Osteocyte (in vitro differentiated cells): ENCODE data around the gene CDK13. TPM values are rescaled to one million over a fixed set of nuclear protein-coding genes. Genes with fewer than 3 reads are reported as not detected.
"Not testable (repeated sequence)": the region's sequence is repeated elsewhere in the genome, so short reads cannot be mapped to it uniquely, and the experiment has no call there.

Source experiments
- DNase-seq: peaks from one replicate; pipeline ENCODE4 v3.0.0; 2021; ENCODE audit warnings: mixed read lengths; ENCODE audit not compliant: unreplicated experiment; ENCODE audit errors: extremely low spot score
- H3K27ac Mint-ChIP-seq: one replicate; pipeline ENCODE4 v1.8.0; 2021; ENCODE audit warnings: mild to moderate bottlenecking, mixed read lengths; ENCODE audit not compliant: unreplicated experiment
- H3K27me3 Mint-ChIP-seq: one replicate; pipeline ENCODE4 v1.8.0; 2021; ENCODE audit warnings: mixed read lengths; ENCODE audit not compliant: unreplicated experiment
- H3K36me3 Mint-ChIP-seq: one replicate; pipeline ENCODE4 v1.8.0; 2021; ENCODE audit warnings: mixed read lengths; ENCODE audit not compliant: unreplicated experiment
- H3K4me1 Mint-ChIP-seq: one replicate; pipeline ENCODE4 v1.8.0; 2021; ENCODE audit warnings: mixed read lengths; ENCODE audit not compliant: unreplicated experiment
- H3K4me3 Mint-ChIP-seq: one replicate; pipeline ENCODE4 v1.8.0; 2021; ENCODE audit warnings: mild to moderate bottlenecking, moderate library complexity, mixed read lengths; ENCODE audit not compliant: unreplicated experiment
- H3K9me3 Mint-ChIP-seq: one replicate; pipeline ENCODE4 v1.8.0; 2021; ENCODE audit warnings: mixed read lengths; ENCODE audit not compliant: unreplicated experiment
- total RNA-seq: library from RNA; stranded (reverse); gene quantifications from 2 replicates; pipeline ENCODE4 v1.2.1, GENCODE V29; 2021
- TF ChIP-seq, protein P1 (sequence below): fragments of 200-600 bp; sonication (generic); IDR thresholded peaks from 2 replicates; pipeline ENCODE4 v1.5.0; 2021; ENCODE audit warnings: antibody characterized with exemption, mild to moderate bottlenecking, moderate library complexity

CDK13 gene
- total RNA-seq, 1 donor from 2014 or later: 60.6 TPM

- DNase-seq: no peak
- H3K4me3 Mint-ChIP-seq: no peak overlapping the region
- no peaks in the 10 kb centered on the region for H3K27me3 Mint-ChIP-seq
- peaks cover 14% of the 10 kb centered on the region for H3K36me3 Mint-ChIP-seq
- H3K27ac Mint-ChIP-seq: no peak overlapping the region
- peaks cover 3% of the 10 kb centered on the region for H3K4me1 Mint-ChIP-seq
- TF ChIP-seq, protein P1, sequence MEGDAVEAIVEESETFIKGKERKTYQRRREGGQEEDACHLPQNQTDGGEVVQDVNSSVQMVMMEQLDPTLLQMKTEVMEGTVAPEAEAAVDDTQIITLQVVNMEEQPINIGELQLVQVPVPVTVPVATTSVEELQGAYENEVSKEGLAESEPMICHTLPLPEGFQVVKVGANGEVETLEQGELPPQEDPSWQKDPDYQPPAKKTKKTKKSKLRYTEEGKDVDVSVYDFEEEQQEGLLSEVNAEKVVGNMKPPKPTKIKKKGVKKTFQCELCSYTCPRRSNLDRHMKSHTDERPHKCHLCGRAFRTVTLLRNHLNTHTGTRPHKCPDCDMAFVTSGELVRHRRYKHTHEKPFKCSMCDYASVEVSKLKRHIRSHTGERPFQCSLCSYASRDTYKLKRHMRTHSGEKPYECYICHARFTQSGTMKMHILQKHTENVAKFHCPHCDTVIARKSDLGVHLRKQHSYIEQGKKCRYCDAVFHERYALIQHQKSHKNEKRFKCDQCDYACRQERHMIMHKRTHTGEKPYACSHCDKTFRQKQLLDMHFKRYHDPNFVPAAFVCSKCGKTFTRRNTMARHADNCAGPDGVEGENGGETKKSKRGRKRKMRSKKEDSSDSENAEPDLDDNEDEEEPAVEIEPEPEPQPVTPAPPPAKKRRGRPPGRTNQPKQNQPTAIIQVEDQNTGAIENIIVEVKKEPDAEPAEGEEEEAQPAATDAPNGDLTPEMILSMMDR: no peak
- H3K9me3 Mint-ChIP-seq: no peaks in the 10 kb centered on the region
Measured at GRCh38 chr7:40099837-40100236, 149.8 kb downstream of the CDK13 start.

GRCh38 chr7:40101201-40101600, 151.1 kb downstream of the CDK13 start:
- Mint-ChIP-seq H3K36me3 (peaks cover 7% of the 10 kb centered on the region), H3K4me1 (peaks cover 3% of the 10 kb centered on the region), H3K9me3 (no peaks in the 10 kb centered on the region), H3K27me3 (no peaks in the 10 kb centered on the region), H3K27ac (peak overlapping the region; percentile 58), H3K4me3 (no peak overlapping the region)
- DNase-seq: no peak
- TF ChIP-seq, protein P1: no peak

GRCh38 chr7:40102897-40103296, 152.8 kb downstream of the CDK13 start:
- no peak overlapping the region for H3K4me3 Mint-ChIP-seq
- H3K27ac Mint-ChIP-seq: no peak overlapping the region
- DNase-seq: no peak
- H3K27me3 Mint-ChIP-seq: no peaks in the 10 kb centered on the region
- H3K9me3 Mint-ChIP-seq: no peaks in the 10 kb centered on the region
- peaks cover 3% of the 10 kb centered on the region for H3K4me1 Mint-ChIP-seq
- TF ChIP-seq, protein P1: no peak
- peaks cover under 1% of the 10 kb centered on the region for H3K36me3 Mint-ChIP-seq

GRCh38 chr7:40105879-40106473, 155.9 kb downstream of the CDK13 start:
- TF ChIP-seq, protein P1: no peak
- Mint-ChIP-seq H3K4me3 (no peak overlapping the region), H3K36me3 (no peaks in the 10 kb centered on the region), H3K27ac (no peak overlapping the region), H3K4me1 (peaks cover 3% of the 10 kb centered on the region), H3K9me3 (no peaks in the 10 kb centered on the region), H3K27me3 (no peaks in the 10 kb centered on the region)
- no peak for DNase-seq

GRCh38 chr7:40115936-40116335, 165.9 kb downstream of the CDK13 start:
- Mint-ChIP-seq H3K9me3 (peaks cover 7% of the 10 kb centered on the region), H3K4me3 (no peak overlapping the region), H3K27me3 (no peaks in the 10 kb centered on the region), H3K4me1 (peaks cover 2% of the 10 kb centered on the region), H3K36me3 (peaks cover 20% of the 10 kb centered on the region), H3K27ac (no peak overlapping the region)
- DNase-seq: no peak
- TF ChIP-seq, protein P1: no peak

DNA sequence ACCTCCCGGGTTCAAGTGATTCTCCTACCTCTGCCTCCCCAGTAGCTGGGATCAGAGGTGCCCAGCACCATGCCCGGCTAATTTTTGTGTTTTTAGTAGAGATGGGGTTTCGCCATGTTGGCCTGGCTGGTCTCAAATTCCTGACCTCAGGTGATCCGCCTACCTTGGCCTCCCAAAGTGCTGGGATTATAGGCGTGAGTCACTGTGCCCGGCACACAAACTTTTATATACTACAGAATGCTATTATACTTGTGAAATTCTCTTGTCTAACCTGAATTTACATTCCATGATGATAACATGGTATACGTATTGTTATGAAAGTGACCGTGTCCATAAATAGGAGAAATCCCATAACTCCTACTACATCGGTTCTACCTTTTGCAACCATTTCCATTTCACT, 167.1 kb downstream of the CDK13 start:
- not testable (repeated sequence) for DNase-seq, H3K27ac Mint-ChIP-seq, H3K9me3 Mint-ChIP-seq, H3K4me3 Mint-ChIP-seq, H3K4me1 Mint-ChIP-seq, H3K27me3 Mint-ChIP-seq
- H3K36me3 Mint-ChIP-seq: peaks cover 23% of the 10 kb centered on the region

- DNase-seq, H3K4me1 Mint-ChIP-seq, H3K27ac Mint-ChIP-seq, H3K9me3 Mint-ChIP-seq, H3K4me3 Mint-ChIP-seq, H3K27me3 Mint-ChIP-seq: not testable (repeated sequence)
- peaks cover 16% of the 10 kb centered on the region for H3K36me3 Mint-ChIP-seq
Measured at GRCh38 chr7:40118201-40118600, 168.1 kb downstream of the CDK13 start.
